GM21447 (cell line): ENCODE measurements around the gene TRMT112.

Experiments
- ATAC-seq: cut with Tn5 transposase; IDR thresholded peaks from one replicate; pipeline ENCODE4 v1.9.1; 2021; ENCODE audit not compliant: unreplicated experiment

The TRMT112 gene

DNA sequence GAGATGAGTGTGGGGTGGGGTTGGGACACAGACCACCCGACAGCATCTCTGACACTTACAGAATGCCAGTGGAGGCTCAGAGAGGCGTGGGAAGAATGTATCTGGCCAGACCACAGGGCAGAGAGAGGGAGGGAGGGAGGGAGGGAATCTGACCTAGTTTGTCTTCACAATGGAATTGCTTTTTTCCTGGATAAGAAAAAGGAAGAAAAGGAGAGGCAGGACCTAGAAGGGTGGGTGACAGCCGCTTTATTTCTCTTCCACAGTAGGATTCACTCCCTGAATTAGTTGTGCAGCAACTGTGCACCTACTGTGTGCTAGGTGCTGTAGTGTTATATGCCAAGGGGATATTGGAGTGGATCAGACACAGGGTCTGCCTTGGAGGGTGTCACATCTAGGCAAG lies 22.6 kb downstream of the TRMT112 start:
- no peak for ATAC-seq

DNA sequence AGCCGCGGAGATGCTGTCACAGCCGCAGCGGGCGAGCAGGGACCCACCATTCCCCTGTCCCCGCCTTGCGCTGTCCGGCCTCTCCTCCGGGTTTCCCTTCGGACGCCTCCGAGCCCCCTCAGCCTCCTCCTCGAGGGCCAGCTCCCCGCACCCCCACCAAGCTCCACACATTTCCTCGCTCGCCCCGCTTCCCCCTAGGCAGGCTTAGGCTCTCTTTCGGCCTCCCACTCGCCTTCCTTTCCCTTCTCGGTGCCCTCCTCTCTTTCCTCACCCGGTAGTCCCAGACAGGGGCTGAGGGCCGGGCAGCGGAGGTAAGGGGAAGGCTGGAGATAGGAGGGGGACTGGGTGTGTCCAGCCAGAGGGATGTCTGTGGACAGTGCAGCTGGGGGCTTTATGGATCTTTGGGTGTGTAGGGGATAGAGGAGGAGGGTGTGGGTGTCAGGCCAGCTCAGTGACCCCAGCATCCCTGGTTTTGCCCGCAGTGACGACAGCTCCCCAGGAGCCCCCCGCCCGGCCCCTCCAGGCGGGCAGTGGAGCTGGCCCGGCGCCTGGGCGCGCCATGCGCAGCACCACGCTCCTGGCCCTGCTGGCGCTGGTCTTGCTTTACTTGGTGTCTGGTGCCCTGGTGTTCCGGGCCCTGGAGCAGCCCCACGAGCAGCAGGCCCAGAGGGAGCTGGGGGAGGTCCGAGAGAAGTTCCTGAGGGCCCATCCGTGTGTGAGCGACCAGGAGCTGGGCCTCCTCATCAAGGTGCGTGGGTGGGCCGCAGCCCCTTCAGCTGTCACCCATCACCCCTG lies 24.7 kb downstream of the TRMT112 start:
- ATAC-seq = no peak

DNA sequence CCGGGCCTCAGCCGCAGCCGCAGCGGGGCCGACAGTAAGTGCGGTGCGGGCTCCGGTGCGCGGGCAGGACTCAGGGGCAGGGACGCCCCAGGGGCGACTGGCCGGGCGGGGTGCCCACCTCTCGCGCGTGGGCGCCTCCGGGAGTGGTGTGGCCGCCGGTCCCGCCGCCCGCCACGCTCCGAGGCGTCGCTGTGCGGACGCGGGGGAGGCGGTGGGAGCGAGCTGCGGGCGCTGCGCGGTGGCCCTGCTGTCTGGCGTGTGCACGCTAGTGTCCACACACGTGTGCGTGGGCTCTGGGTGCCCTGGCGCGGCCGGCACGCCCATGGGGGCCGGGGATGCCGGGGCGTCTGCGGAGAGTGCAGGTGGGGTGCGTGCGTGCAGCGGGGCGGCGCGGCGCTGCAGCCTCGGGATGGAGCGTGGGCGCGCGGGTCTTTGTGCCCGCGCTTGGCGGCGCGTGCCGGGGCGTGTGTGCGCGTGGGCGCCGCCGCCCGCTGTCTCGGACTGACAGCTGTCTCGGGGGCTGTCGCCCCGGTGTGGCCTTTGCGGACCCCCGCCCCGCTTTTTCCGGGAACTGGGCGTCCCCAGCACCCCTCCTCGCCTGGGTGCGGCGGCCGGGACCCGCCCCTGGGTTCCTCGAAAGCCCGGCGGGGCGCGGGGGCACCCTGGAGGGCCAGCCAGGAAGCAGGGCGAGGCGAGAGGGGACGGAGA lies 25.5 kb downstream of the TRMT112 start:
- no peak for ATAC-seq

DNA sequence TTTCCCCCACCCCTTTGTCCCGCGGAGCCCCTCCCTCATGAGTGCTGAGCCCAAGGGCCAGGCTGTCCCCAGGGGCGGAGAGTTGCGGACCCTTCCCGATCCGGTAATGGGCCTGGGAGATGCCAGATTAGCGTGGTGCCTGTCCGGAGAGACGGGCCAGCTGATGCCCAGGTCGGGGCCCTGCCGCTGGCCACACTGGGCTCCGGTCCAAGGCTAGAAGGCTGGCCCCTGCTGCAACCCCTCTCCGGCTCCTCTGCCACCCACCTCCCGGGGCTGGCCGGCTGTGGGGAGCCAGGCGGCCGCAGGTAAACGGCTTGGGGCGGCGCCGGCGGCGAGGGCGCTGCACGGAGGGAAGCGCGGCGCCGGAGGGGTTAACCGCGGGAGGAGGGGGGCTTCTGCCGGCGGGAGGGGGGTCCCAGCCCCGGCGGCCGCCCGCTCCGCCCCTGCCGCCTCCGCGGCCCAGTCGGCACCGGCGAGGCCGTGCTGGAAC lies 26.1 kb downstream of the TRMT112 start, which contains the start of gene KCNK4:
TSS of gene KCNK4 (plus strand) at position 41 of the 490 bp plus-strand sequence. CDS start 1,717 bp downstream, outside the sequence.
- ATAC-seq = no peak

DNA sequence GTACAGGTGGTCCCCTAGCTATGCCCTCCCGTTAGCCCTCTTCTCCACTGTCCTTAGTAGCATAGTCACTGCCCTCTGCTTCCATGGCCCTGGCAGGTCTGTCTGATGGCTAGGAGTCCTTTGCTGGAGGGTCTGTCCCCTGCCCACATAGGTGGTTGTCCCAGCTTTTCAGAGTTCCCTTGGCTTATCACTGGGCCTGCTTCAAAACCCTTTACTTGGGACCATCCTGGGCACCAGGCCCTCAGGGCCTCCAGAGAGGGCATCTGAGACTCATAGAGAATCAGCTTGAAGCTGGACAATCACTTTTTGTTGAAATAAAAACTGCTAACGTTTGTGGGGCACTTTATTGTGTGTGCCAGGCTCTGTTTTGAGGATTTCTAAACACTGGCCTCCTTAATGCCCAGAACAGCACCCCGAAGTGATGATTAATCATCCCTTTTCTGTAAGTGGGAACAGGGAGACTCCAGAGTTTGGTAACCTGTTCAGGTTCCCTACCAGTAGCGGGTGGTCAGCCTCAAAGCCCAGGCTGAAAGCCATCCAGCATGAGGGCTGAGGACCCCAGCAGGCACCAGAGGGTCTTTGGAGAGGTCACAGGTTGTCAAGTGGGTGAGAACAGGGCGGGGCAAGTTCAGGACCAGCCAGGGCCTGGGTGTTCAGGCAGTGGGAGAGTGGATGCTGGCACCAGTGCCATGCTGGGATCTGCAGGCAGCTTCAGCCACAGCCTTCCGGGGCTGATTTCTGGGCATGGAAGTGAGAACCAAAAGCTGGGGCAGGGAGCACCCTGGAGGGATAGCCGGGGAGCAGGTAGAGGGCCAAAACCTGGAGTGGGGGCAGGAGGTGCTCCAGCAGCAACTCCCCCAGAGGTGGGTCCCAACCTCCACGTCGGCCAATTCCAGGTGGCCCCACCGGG lies 26.8 kb downstream of the TRMT112 start:
- no peak for ATAC-seq

DNA sequence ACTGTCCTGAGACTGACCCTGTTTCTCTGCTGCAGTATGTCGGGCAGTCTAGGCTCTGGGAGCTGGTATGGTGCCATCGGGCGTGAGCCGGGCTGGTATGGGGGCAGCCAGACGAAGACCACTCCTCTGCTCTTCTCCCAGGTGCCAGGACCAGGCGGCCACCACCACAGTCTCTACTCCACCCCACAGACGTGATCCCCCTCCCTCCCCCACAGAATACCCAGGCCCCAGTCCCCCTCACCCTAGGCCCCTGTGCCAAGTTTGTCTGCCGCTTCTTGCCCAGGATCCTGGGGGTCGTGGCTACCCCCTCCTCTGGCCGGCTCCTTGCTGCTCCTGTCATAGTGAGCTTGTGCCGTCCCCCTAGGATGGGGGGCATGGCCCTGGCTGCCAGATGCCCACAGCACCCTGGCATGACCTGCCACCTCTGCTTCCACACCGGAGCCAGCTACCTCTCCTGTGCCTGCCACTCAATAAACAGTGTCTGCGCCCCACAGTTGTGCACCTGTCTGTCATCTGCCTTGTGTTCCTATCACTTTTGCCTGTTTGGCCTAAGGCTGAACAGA lies 28.3 kb downstream of the TRMT112 start:
- ATAC-seq = no peak

DNA sequence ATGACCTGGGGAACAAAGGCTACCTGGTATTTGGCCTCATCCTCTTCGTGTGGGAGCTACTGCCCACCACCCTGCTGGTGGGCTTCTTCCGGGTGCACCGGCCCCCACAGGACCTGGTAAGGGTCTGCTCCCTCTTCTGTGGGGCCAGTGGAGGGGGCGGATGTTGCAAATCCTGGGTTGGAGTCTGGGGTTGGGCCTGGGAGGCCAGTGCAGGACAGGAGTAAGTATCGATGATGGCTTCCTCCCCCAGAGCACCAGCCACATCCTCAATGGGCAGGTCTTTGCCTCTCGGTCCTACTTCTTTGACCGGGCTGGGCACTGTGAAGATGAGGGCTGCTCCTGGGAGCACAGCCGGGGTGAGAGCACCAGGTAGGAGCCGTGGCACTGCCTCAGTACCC lies 29.0 kb downstream of the TRMT112 start:
- ATAC-seq = no peak

DNA sequence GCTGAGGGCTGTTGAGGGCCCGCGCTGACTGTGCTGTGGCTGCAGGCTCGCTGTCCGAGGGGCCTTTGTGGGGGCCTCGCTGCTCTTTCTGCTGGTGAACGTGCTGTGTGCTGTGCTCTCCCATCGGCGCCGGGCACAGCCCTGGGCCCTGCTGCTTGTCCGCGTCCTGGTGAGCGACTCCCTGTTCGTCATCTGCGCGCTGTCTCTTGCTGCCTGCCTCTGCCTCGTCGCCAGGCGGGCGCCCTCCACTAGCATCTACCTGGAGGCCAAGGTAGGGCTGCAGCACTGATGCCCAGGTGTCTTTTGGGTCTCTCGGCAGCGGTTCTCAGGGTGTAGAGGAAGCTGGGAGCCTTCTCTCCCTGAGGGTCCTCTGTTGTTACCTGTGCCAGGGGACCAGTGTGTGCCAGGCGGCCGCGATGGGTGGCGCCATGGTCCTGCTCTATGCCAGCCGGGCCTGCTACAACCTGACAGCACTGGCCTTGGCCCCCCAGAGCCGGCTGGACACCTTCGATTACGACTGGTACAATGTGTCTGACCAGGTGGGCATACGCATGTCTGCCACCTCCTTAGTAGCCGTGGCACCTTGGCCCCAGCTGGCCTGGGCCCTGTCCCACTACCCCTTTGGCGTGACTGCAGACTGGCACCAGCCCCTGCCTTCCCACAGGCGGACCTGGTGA lies 29.5 kb downstream of the TRMT112 start:
- ATAC-seq = no peak

DNA sequence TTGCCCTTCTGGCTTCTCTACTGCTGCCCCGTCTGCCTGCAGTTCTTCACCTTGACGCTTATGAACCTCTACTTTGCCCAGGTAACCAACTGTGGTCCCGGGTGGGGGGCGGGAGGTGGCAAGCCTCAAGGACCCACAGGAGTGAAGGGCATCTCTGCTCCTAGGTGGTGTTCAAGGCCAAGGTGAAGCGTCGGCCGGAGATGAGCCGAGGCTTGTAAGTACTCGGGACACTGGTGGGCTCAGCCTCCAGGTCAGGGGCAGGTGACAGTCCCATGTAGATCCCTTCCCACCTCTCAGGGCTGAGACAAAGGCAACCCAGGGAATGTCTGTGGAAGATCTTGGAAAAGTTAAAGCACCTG lies 30.6 kb downstream of the TRMT112 start:
- ATAC-seq = no peak

DNA sequence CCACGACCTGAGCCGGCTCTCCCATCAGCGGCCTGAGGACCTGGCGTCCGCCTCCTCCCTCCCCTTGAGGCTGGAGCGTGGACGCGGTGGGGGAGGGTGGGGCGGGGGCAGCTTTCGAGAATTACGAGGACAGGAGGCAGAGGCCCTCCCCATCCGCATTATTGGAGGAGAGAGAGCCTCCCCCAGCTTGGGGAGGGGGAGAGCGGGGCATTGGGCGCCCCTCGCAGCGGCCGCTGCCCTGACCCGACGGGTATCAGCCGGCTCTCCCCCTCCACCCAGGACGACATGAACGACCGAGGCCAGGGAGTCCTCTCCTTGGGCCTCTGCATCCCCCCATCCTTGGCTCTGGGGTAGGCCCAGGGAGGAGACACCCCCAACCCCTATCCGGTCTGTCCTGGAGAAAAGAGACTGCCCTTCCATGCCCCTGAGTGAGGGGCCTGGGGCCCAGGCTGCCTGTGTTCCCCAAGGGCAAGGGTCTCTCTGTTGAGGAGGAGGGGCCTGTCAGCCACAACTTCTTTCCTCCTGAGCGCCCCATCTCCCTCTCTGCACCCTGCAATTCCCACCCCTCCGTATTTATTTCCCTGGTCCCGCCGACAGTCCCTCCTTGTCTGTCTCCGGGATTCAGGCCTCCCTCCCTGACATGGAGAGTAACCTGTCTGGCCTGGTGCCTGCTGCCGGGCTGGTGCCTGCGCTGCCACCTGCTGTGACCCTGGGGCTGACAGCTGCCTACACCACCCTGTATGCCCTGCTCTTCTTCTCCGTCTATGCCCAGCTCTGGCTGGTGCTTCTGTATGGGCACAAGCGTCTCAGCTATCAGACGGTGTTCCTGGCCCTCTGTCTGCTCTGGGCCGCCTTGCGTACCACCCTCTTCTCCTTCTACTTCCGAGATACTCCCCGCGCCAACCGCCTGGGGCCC lies 31.2 kb downstream of the TRMT112 start:
- ATAC-seq = no peak

DNA sequence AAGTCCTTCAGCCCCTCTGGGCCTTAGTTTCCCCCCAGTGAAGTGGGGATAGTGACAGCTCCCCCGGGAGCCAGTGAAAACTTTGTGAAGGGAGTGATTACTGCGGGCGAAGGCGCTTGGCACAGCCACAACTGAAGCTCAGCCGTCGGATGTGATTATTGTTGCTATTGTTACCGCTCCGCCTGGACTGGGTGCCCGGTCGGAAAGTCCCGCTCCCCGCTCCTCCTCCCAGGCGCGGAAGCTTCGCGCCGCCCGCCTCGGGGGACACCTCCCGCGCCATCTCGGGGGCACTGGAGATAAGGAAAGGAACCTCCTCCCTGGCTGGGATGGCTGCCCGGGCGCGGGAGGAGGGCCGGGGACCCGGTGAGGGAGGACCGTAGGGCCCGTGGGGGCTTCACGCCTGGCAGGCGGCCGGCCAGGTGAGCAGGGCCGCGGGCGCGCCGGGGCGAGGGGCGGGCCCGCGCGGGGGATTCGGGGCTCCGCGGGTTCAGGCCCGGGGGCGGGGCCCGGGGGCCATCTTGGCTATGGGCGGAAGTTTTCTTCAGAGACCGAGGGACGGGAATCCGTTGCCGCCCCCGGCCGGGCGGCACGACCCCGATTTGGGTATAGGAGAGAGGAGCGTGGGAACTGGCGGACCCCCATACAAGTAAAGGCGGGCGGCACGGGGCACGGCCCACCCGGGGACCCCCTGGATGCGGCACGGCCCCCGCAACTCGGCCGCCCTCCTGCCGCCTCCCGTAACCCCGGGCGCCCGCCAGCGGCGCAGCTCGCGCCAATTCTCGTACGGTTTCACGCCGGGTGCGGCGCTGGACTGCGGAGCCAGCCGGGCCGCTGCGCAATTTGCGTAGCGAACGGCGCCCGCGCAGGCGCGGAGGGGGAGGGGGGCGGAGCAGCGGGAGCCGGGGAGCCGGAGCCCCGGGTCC lies 32.1 kb downstream of the TRMT112 start, which contains the start of gene GPR137:
TSS of gene GPR137 (plus strand) at position 887 of the 923 bp plus-strand sequence. CDS start 677 bp downstream, outside the sequence.
- ATAC-seq = peak; percentile 54

DNA sequence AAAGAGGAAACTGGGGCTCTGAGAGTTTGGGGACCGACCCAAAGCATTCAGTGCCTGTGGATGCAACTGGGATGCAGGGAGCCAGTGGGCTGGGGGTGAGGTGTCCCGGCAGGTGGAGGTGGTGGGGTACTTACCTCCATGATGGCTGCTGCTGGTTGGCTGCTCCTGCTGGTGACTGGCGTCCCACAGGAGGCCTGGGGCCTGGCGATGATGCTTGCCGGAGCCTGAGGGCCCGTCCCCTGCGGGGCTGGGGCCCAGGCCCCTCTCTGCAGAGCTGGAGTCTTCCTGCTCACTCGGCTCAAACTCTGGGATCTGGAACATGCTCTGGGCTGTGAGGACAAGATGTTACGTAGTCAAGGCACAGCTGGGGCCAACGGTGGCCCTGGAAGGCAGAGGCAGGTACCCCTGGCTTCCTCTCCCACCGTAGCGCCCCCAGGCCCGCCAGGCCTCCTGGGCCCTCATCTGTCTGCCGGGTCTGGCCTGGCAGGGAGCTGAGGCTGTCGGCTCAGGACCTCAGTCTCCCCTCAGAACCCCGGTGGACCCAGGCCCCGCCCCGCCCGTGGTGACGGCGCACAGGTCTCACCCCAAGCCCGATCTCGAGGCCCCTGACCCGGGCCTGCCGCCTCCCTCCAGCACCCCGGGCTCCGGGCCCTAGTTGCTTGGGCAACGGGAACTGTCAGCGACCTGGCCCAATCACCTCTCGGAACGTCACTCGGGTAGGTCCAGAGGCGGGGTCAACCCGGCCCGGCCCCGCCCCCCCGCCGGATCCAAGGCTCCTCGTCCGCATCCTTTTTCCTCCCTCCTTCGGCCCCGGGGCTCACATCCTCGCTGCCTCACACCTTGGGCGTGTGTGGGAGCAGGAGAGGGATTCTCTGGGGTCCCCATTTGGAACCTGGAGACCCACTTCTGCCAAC lies 33.1 kb downstream of the TRMT112 start, which contains the start of gene BAD:
TSS of gene BAD (minus strand) at position 618 of the 914 bp plus-strand sequence. CDS start at position 321, 297 bp downstream.
- peak; percentile 74 for ATAC-seq

DNA sequence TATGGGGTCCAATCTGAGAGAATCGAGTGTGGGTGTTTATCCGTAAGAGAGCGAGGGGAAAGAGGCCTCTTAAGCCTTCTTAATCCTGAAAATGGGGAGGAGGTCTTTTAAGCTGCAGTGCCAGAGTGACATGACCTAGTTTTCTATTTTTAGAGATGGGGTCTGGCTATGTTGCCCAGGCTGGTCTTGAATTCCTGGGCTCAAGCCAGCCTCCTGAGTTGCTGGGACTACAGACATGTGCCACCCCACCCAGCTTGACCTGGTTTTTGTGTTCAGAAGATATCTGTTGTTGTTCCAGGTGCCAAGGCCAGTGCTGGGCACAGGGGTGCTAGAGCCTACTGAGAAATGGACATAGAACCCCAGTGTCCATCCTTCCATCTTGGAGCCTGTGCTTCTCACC lies 34.3 kb downstream of the TRMT112 start:
- no peak for ATAC-seq

DNA sequence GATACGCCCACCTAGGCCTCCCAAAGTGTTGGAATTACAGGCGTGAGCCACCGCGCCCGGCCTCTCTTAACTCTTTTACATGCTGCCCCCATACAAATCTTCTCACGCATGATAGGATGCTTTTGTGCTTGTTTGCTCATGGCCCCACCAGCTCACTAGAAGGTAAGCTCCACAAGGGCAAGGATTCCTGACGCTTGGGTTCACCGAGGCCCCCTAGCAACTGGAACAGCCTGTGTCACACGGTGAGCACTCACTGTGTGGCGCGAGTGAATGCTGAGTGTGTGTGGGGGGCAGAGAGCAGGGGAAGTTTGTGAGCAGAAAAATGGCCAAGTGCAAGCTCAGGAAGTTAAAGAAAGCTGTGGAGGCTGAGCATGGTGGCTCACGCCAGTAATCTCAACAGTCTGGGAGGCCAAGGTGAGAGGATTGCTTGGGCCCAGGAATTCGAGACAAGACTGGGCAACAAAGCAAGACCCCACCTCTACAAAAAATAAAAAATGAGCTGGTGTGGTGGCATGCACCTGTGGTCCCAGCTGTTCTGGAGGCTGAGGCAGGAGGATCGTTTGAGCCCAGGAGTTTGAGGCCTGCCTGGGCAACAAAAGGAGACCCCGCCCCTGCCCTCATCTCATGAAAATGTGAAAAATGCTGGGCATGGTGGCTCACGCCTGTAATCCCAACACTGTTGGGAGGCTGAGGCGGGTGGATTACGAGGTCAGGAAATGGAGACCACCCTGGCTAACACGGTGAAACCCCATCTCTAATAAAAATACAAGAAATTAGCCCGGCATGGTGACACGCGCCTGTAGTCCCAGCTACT lies 35.2 kb downstream of the TRMT112 start:
- no peak for ATAC-seq

DNA sequence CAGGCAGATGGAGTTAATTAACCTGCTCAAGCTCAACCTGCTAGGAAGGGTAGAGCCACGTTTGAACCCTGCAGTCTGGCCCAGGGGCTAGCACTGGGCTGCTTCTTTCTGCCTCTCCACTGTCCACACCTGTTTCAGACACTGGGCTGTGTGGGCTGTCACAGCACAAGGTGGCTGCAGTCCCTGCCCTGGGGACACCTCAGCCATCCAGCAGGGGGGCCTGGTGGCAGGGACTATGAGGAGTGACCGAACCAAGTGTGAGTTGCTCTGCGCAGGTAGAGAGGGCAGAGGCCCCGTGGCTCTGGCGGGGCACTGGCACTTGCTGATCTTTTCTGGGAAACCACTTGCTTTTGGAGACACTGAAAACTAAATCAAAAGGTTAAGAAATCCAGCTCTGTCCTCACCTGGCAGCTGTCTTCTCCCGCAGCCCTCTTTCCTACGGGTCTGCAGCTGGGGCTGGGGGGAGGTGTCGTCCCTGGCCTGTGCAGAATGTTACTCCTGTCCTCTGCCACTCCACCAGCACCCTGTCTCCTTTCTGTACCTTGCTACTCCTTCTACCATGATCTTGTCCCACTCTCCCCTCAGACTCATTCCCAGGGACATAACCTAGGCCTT lies 38.7 kb downstream of the TRMT112 start:
- ATAC-seq = no peak
